Pulmonary artery endothelial cell (primary cell): ENCODE measurements around the gene CACNA1A. TPM values are rescaled to one million over a fixed set of nuclear protein-coding genes. Genes with fewer than 3 reads are reported as not detected.
A peak's percentile ranks its signal among the peaks of the same experiment; 100 is the strongest.

Experiments used
- DNase-seq: peaks from one replicate; pipeline ENCODE4 v3.0.0-alpha.2; 2011; ENCODE audit warnings: low read depth, low spot score
- total RNA-seq: library from RNA; depleted of rRNA; stranded (reverse); fragments of >200 nt; gene quantifications from 2 replicates; pipeline ENCODE4 v1.2.3, GENCODE V29; 2014

CACNA1A gene
- total RNA-seq, 1 donor from 2014 or later = 0.07 TPM

DNA sequence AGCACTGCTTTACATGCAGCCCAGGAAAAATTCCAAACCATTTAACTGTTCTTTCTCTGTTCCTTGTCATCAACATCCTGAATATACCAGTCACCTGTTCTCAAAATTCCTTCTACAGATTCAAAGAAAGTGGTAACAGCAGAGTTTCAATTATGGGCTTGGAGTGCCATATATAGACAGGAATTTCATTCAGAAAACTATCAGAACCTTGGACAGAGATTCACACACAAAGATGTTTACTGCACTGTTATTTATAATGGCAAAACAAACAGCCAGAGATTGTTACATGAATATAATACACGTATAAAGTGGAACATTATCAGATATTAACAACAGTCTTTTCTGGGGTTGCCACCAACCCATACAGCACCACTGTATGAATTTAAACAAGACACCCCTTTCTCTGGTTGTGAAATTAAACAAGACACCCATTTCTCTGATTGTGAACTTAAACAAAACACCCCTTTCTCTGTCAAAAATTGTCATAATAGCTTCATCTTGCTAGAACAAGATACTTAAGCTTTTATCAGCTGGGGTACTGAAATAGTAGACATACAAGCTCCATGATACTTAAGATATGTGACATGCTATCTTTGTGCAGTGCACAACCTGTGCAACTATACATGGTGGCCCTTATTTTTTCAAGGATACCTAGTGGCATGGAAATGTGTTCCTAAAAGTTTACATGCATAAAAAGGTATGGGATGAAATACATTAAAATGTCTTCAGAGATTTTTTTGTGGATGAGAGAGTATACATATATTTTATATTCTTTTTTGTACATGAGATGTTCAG lies 12.6 kb downstream of the CACNA1A start:
- no peak for DNase-seq

DNA sequence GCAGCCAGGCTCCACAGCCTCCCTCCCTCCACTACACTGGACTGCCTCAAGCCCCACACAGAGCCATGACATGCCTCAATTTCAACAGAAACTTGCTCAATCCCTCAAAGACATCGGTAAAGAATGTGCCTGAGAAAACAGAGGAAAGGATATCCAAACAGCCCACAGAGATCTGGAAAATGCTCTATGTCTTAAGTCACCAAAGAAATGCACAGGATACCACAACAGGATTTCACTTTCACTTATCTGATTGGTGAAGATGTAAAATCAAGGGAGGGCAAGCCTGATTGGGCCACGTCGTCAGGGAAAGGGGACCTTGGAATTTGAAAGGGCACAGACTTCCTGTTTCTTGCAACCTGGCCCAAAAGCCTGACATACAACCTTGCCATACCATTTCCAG lies 14.2 kb downstream of the CACNA1A start:
- no peak for DNase-seq

DNA sequence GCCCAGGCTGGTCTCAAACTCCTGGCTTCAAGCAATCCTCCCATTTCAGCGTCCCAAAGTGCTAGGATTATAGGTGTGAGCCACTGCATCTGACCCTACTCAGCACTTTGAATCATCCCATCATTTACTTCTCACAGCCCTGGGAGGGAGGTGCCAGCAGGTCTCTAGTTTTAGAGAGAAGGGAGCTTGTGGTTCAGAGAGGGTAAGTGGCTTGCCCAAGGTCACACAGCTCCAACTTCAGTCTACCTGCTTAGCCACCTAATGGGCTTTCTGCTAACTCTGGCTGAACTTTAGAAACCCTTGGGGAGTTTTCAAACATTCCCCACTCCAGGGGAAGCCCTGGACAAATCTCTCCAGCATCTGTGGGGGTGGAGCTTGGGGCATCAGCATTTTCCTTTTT lies 18.3 kb downstream of the CACNA1A start:
- DNase-seq = no peak

DNA sequence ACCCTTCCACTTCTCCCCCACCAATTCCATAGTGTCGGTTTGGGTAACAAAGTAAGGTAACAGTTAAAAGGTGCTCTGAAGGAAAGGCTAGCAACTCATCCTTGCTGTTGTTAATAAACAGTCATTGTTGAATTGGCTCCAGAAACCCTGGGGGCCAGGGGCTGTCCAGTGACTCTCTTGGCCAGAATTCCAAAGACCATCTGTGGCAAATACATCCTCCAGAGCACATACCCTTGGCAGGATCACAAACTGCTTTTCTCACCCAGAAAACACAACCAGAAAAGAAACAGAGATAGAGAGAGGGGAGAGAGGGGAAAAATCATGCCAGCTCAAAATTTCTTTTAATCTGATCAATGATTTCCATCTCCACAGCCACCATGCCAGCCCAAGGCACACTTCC lies 22.1 kb downstream of the CACNA1A start:
- no peak for DNase-seq

DNA sequence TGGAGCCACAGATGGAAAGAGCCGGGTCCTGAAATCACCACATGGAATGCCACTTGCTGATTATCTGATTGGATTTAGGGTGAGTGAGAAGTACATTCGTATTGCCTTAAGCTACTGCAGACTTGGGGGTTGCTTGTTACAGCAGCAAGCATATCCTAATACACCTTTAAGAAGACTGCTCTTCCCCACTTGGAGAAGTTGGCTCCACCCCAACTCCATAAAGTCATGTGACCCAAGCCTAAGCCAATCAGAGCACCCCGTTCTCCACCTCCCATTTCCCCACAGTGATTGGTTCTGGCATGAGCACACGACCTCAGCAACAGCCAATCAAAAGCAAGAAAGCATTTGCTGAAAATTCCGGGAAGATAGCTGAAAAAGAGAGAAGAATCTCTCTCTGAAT lies 23.1 kb downstream of the CACNA1A start:
- DNase-seq = no peak

DNA sequence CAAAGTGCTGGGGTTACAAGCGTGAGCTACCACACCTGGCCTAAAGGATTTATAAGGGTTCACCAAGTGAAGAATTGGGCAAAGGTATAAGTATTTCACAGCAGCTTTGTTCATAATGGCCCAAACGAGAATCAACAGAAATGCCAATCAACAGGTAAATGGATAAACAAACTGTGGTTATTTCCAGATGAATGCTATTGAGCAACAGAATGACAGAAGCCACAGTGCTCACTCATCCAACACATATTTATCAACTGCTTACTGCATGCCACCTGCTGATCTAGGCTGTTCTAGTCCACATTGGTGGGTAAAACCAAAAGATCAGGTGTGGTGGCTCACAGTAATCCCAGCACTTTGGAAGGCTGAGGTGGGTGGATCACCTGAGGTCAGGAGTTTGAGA lies 27.7 kb downstream of the CACNA1A start:
- no peak for DNase-seq

DNA sequence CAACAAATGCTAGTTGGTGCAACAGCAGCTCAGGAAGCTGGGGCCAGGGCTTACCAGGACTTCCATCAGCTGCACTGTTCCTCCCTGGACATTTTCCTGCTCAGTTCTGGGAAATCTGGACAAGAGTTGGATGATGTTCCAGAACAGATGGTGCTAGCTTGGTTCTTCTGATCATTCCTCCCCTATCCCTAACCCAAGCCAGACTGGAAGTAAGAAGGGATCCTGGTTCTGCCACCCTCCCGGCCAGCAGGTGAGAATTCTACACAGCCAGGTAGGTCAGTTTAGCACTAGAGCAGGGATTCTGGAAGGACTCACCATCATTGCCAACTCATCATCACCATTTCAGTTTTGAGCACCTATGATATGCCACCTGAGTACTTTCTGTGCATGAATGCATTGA lies 30.2 kb downstream of the CACNA1A start:
- no peak for DNase-seq

DNA sequence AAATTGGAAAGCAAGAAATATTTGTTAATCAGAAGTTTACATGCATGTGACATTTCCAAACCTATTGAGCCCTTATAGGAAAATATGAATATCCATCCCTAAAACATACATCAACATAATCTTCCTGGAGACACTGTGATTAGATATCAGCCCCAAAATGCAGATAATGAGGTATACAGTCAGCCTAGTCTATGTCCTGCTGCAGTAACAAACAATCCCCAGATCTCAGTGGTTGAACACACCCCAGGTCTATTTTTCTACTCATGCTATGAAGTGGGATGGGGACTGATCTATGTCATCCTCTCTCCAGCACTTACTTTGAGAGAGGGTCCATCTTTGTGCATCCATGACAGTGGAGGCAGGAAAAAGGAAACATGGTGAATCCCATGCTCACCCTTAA lies 31.2 kb downstream of the CACNA1A start:
- DNase-seq = no peak

DNA sequence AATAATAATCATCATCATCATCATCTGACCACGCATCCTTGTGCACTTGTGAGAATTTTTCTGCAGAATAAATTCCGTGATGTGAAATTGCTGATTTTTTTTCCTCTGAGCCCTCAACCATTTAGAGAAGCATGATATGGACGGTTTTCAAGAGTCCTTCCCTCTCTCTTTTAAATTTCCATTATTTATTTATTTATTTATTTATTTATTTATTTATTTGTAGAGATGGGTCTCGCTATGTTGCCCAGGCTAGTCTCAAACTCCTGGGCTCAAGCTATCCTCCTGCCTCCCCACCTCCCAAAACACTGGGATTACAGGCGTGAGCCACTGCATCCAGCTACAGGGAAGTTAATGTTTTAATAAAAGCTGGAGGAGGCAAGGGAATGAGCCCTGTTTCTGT lies 39.6 kb downstream of the CACNA1A start:
- DNase-seq = no peak

DNA sequence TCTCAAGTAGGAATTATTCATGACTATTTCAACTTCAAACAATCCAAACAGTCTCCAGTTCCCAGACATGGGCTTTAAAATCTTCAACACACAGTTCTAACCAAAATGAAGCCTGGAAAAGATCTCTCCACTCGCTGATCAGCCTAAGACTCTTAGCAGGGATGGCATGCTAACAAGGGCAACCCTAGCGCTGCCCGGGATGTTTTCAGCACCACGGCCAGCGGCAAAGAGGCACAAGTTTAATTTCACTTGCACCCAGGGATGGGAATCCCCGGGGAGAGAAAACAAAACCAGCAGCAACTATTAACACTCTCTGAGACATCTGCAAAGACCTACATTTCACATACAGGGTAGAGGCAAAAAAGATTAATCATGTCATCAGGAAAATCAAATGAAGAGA lies 43.0 kb downstream of the CACNA1A start:
- no peak for DNase-seq

DNA sequence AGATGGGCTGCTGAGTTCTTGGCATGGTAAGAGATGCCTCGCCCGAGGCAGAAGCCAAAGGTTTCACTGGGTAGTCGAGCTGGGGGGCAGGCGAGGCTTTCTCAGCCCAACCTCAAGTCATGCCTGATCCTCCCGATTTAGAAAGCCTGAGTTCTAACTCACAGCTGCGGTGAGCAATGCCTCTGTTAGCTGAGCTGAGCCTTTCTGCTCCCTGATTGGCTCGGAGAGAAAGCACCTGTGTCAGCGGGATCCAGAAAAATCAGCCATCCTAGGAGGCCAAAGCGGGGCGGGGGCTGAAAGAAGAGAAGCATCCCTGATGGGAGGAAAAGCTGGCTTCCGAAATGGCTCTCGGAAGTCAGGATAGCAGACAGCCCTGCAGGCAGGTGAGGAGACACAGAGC lies 44.7 kb downstream of the CACNA1A start:
- no peak for DNase-seq

DNA sequence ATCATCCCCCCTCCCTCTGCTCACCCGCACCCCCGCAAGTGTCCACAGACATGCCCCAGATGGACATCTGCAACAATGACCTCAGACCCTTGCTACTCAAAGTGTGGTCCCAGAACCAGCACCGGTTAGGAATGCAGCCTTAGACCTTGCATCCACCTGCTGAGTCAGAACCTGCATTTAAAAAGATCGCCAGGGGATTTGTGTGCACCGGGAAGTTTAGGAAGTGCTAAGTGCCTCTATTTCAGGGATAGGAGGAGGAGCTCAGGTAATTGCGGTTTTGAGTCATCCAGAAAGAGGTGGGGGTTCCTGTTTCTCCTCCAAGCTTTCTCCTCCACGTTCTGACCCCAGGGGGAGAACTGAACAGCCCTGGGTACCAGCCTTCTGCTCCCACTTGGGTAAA lies 46.2 kb downstream of the CACNA1A start:
- DNase-seq = no peak

DNA sequence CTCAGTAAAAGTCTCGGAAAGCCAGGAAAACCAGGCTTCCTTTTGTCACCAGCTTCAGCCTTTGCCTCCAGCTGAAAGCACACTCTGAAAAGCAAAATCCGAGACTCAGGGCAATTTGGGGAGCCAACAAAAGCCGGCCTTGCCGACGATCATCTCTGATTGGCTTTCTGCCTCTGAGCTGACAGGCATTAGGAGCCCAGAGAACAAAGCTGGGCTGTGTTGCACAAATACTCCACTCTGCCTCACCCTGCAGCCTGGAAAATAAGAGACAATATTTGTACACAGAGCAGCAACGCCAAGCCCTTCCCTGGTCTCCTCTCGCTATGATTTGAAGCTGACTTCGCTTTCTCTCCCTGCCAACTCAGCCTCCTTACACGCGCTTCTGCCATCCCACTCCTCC lies 46.9 kb downstream of the CACNA1A start:
- no peak for DNase-seq

DNA sequence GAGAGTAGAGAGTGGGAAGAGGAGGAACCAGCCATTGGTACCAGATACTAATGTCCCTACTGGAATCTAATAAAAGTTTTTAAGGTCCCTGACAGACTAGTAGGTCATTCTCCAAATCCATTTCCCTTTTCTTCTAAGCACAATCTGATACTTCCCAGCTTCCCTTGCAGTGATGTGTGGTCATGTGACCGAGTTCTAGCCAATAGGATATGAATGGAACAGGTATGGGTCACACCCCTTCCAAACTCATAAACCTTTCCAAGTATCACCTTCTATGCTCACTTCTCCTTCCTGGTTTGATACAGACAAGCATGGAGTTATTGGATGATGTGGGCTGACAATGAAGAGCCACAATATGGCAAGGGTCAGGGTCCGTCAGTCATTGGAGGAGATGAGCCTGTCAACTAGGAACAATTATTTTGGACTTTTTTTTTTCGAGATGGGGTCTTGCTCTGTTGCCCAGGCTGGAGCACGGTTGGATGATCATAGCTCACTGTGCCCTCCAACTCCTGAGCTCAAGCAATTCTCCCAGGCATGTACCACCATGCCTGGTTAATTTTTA lies 54.8 kb downstream of the CACNA1A start:
- DNase-seq = no peak

DNA sequence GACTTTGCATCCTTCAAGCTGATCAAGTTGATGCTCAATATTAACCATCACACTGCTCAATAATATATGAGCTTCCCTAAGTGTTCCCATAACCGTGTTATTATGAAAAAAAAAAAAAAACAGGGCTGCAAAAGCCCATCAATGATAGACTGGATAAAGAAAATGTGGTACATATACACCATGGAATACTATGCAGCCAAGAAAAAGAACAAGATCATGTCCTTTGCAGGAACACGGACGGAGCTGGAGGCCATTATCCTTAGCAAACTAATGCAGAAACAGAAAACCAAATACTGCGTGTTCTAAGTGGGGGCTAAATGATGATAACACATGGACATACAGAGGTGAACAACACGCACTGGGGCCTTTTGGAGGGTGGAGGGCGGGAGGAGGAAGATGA lies 58.3 kb downstream of the CACNA1A start:
- DNase-seq = no peak

DNA sequence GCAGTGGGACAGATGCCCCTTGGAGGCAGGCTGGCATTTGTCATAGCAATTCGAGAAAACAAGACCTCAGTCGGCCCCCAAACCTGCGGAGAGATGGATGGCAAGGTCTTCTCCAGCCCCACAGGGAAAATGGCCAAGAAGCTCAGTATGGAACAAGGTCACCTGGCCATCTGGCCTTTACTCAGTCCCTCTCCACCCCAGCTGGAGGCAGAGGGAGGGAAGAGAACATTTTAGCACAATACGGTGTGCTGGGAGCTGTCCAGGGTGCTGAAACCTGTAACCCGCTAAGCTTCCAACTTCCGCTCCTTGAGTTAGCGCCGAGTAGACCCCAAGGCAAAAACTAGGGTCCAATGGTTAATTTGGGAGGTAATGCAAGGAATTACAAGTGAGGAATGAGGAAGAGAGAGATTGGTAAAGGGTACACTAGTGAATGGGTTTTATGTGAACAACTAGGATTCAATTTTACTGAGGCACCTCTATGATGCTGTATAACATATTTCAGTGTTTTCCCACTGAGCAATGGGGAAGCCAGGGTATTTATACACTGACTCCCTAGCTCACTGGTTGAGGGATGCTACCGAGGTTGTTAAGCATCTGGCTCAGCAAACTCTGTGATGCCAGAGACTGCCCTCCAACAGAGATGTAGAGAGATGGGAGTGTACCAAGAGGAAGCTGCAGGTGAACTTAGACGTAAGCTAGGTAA lies 64.3 kb downstream of the CACNA1A start:
- DNase-seq = no peak

DNA sequence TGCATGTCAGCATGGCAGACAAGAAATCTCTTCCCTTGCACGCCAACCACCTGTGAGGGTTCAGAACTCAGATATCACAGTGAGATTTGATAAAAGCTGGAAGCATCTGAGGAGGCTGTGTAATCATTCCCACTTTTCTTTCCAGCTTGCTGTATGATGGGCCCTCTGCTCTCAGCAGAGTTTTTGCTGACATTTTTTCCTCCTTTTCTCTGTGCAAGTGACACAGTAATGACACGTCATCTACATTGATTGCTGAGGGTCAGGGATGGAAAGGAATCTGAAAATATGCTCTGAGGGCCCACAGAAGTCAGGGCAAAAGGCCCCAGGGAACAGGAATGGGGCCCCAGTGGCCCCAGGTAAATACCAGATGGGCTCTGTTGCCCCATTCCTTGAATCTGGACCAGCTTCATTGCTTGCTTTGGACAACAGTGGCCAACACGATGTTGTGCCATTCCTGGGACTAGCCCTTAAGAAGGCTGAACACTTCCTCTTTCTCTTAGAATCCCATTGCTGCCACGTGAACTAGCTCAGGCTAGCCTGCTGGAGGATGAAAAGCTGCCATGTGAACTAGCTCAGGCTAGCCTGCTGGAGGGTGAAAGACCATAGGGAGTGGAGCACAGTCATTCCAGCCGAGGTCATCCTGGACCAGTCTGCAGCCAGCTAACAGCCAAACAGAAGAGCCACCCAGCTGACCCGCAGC lies 68.2 kb downstream of the CACNA1A start:
- DNase-seq = no peak

DNA sequence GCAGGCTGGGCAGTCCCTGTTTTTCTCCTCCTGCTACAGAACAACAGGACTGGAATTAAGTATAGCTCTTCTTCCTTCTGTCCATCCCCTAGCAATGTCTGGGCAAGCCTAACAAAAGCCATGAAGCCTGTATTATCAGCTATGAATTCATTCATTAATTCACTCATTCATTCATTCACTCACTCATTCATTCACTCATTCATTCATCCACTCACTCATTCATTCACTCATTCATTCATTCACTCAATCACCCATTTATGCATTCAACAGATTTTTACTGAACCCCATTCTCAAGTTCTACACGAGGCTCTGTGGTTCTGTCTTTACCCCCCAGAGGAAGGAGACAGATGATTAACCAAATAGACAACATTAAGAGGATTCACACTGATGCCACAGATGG lies 69.9 kb downstream of the CACNA1A start:
- no peak for DNase-seq

DNA sequence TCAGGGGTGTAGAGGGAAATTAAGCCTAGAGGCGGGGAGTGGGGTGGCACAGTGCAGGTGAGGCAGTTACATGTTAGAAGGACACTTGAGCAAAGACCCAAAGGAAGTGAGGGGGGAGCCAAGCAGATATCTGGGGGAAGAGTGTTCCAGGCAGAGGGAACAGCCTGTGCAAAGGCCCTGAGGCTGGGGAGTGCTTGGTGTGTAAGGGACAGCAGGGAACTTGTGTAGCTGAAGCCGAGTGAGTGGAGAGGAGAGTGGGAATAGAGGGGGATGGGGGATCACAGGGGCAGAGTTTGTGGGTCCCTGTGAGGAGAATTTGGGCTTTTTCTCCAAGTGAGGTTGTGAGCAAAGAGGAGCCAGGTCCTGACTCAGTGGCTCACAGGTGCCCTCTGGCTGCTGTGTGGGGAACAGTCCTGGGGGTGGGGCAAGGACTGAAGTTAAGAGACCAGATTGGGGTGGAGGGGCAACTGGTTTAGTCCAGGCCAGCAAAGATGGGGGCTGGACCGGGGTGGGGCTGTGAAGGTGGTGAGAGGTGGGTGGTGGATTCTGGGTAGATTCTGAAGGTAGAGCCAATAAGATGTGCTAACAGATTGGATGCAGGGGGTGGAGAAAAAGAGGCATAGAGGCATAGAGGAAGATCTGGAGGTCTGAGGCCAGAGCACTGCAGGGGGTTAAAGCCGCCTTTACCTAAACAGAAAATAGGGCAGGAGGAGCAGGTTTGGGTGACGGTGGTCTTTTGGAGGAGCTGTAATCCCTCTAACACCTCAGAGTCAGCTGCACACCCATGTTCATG lies 75.3 kb downstream of the CACNA1A start:
- DNase-seq = no peak

DNA sequence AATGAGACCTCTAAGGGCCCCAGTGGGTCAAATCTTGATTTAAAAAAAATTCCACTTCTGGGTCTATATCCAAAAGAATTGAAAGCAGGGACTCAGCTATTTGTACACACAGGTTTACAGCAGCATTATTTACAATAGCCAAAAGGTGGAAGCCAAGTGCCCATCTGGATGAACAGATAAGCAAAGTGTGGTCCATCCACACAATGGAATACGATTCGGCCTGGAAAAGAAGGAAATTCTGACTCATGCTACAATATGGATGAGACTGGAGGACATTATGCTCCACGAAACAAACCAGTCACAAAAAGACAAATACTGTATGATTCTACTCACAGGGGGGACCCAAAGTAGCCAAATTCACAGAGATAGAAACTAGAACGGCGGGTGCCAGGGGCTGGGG lies 76.7 kb downstream of the CACNA1A start:
- peak; percentile 81 for DNase-seq

DNA sequence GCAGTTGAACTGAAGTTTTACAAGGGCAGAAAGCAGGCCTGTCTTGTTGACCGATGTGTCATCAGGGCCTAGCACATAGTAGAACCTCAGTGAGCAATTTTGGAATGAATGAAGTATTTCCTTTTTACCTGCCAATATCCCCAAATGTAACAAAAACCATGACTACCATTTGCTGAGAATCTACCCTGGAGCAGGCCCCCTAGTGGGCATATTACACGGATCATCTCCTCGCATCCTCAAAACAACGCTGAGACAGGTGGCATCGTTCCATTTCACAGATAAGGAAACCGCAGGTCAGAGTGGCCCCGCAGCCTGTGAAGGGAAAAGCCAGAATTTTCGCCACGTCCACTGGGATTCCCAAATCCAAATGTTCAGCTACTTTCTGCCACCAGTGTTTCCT lies 77.9 kb downstream of the CACNA1A start:
- no peak for DNase-seq
